Fibroblast of lung (primary cell): ENCODE results near the gene SGSH. TPM values are rescaled to one million over a fixed set of nuclear protein-coding genes. Genes with fewer than 3 reads are reported as not detected.
A peak's percentile ranks its signal among the peaks of the same experiment; 100 is the strongest.

Experiments used
- DNase-seq, 2 donors: peaks; one replicate each; pipeline versions ENCODE4 v3.0.0 to v3.0.0-alpha.2; 2010; ENCODE audit warnings: low read depth in 2 of 2
- H2AFZ ChIP-seq: 2 replicates; pipeline ENCODE4 v1.5.1; 2012; ENCODE audit warnings: low read length, control low read depth, inconsistent platforms
- H3K27ac ChIP-seq: 2 replicates; pipeline ENCODE4 v1.5.1; 2011; ENCODE audit warnings: low read length, control low read depth; ENCODE audit not compliant: insufficient read depth
- H3K27me3 ChIP-seq: 2 replicates; pipeline ENCODE4 v1.5.1; 2011; ENCODE audit warnings: mild to moderate bottlenecking, low read length; ENCODE audit not compliant: control insufficient read depth, insufficient read depth
- H3K36me3 ChIP-seq: 2 replicates; pipeline ENCODE4 v1.5.1; 2011; ENCODE audit warnings: low read length; ENCODE audit not compliant: control insufficient read depth, insufficient read depth
- H3K4me1 ChIP-seq: 2 replicates; pipeline ENCODE4 v1.5.1; 2011; ENCODE audit warnings: low read length; ENCODE audit not compliant: control insufficient read depth, insufficient read depth; ENCODE audit errors: extremely low read depth
- H3K4me2 ChIP-seq: 2 replicates; pipeline ENCODE4 v1.5.1; 2011; ENCODE audit warnings: low read length, control low read depth; ENCODE audit not compliant: insufficient read depth; ENCODE audit errors: extremely low read depth
- H3K4me3 ChIP-seq, 4 experiments: fragments of 200-600 bp in 1 of 4; sonication (generic) in 1 of 4; replicated peaks in 1 of 4; 2 replicates each; pipeline ENCODE4 v1.5.1; 2011 to 2016; ENCODE audit warnings: low read length in 4 of 4, low read depth in 3 of 4, mild to moderate bottlenecking in 3 of 4, control low read depth in 2 of 4, inconsistent platforms in 1 of 4, mixed read lengths in 1 of 4; ENCODE audit not compliant: insufficient read depth in 1 of 4; ENCODE audit errors: control extremely low read depth in 1 of 4
- H3K79me2 ChIP-seq: 2 replicates; pipeline ENCODE4 v1.5.1; 2012; ENCODE audit warnings: mild to moderate bottlenecking, low read length, inconsistent platforms; ENCODE audit not compliant: control insufficient read depth, insufficient read depth
- H3K9ac ChIP-seq: 2 replicates; pipeline ENCODE4 v1.5.1; 2011; ENCODE audit warnings: mild to moderate bottlenecking, low read length, control low read depth; ENCODE audit not compliant: insufficient read depth
- H3K9me3 ChIP-seq: 2 replicates; pipeline ENCODE4 v1.5.1; 2012; ENCODE audit warnings: low read depth, low read length; ENCODE audit not compliant: control insufficient read depth, insufficient read depth
- H4K20me1 ChIP-seq: 2 replicates; pipeline ENCODE4 v1.5.1; 2011; ENCODE audit warnings: low read length; ENCODE audit not compliant: control insufficient read depth, insufficient read depth; ENCODE audit errors: extremely low read depth
- EZH2 ChIP-seq: IDR thresholded peaks from 2 replicates; pipeline ENCODE4 v1.5.1; 2012; ENCODE audit warnings: low read length, control low read depth, mild to moderate bottlenecking; ENCODE audit errors: missing control alignments
- polyA plus RNA-seq, 2 donors: library from polyadenylated mRNA; depleted of rRNA in 1 of 2; stranded (reverse) in 1 of 2; unstranded in 1 of 2; fragments of >200 nt; gene quantifications; 2 replicates each; pipeline ENCODE4 v1.2.1, GENCODE V29; 2011 to 2012; ENCODE audit warnings: missing spikeins in 1 of 2
- total RNA-seq: library from RNA; depleted of rRNA; stranded (reverse); fragments of >200 nt; gene quantifications from 2 replicates; pipeline ENCODE4 v1.2.1, GENCODE V29; 2014
- TF ChIP-seq, protein P1 (sequence below), 2 donors: IDR thresholded peaks in 1 of 2; conservative IDR thresholded peaks in 1 of 2; 1 replicate in 1 of 2; 2 replicates in 1 of 2; pipeline ENCODE4 v1.5.1; 2011 to 2012; ENCODE audit warnings: low read length in 2 of 2, control low read depth in 1 of 2, inconsistent platforms in 1 of 2, low read depth in 1 of 2, mild to moderate bottlenecking in 1 of 2

Gene SGSH
- total and polyA plus RNA-seq, 2 donors (not counting 1 experiment from before 2014, with no cell fraction given), result 26.9 to 57.2 TPM

- H3K27ac ChIP-seq, result peak overlapping the region; percentile 83
- peaks cover 2% of the 10 kb centered on the region for H3K36me3 ChIP-seq
- DNase-seq, result no peak
- peaks cover 17% of the 10 kb centered on the region for H3K4me1 ChIP-seq
- no peak for TF ChIP-seq EZH2
- TF ChIP-seq, protein P1, sequence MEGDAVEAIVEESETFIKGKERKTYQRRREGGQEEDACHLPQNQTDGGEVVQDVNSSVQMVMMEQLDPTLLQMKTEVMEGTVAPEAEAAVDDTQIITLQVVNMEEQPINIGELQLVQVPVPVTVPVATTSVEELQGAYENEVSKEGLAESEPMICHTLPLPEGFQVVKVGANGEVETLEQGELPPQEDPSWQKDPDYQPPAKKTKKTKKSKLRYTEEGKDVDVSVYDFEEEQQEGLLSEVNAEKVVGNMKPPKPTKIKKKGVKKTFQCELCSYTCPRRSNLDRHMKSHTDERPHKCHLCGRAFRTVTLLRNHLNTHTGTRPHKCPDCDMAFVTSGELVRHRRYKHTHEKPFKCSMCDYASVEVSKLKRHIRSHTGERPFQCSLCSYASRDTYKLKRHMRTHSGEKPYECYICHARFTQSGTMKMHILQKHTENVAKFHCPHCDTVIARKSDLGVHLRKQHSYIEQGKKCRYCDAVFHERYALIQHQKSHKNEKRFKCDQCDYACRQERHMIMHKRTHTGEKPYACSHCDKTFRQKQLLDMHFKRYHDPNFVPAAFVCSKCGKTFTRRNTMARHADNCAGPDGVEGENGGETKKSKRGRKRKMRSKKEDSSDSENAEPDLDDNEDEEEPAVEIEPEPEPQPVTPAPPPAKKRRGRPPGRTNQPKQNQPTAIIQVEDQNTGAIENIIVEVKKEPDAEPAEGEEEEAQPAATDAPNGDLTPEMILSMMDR (conservative IDR thresholded peaks at IDR 0.05 in 1 of 2, IDR thresholded peaks at IDR 0.05 in 1 of 2; ENCODE audit: low read depth in 1 of 2, low read length in 2 of 2), result no peak
- H3K79me2 ChIP-seq, result peaks cover 40% of the 10 kb centered on the region
- H3K4me3 ChIP-seq, result peak overlapping the region; percentile 11 to 97 (median 88)
- no peaks in the 10 kb centered on the region for H3K27me3 ChIP-seq
- no peaks in the 10 kb centered on the region for H3K9me3 ChIP-seq
- H3K4me2 ChIP-seq, result peak overlapping the region; percentile 83
- no peak overlapping the region for H3K9ac ChIP-seq
- no peak overlapping the region for H2AFZ ChIP-seq
- no peaks in the 10 kb centered on the region for H4K20me1 ChIP-seq
Measured at GRCh38 chr17:80262291-80262690, 42.2 kb upstream of the SGSH start.

- Histone ChIP-seq H3K36me3 (peaks cover 2% of the 10 kb centered on the region), H3K79me2 (peaks cover 40% of the 10 kb centered on the region), H3K9ac (no peak overlapping the region), H3K27me3 (no peaks in the 10 kb centered on the region), H3K9me3 (no peaks in the 10 kb centered on the region), H4K20me1 (no peaks in the 10 kb centered on the region), H3K4me2 (peak overlapping the region; percentile 83), H3K4me1 (peaks cover 17% of the 10 kb centered on the region), H3K4me3 (peak overlapping the region; percentile 70 to 97 (median 88)), H3K27ac (peak overlapping the region; percentile 83), H2AFZ (no peak overlapping the region)
- TF ChIP-seq, protein P1 (conservative IDR thresholded peaks at IDR 0.05 in 1 of 2, IDR thresholded peaks at IDR 0.05 in 1 of 2; ENCODE audit: low read depth in 1 of 2, low read length in 2 of 2), result no peak
- TF ChIP-seq EZH2, result no peak
- DNase-seq, result no peak
Measured at GRCh38 chr17:80261895-80262279, 41.8 kb upstream of the SGSH start.

DNA sequence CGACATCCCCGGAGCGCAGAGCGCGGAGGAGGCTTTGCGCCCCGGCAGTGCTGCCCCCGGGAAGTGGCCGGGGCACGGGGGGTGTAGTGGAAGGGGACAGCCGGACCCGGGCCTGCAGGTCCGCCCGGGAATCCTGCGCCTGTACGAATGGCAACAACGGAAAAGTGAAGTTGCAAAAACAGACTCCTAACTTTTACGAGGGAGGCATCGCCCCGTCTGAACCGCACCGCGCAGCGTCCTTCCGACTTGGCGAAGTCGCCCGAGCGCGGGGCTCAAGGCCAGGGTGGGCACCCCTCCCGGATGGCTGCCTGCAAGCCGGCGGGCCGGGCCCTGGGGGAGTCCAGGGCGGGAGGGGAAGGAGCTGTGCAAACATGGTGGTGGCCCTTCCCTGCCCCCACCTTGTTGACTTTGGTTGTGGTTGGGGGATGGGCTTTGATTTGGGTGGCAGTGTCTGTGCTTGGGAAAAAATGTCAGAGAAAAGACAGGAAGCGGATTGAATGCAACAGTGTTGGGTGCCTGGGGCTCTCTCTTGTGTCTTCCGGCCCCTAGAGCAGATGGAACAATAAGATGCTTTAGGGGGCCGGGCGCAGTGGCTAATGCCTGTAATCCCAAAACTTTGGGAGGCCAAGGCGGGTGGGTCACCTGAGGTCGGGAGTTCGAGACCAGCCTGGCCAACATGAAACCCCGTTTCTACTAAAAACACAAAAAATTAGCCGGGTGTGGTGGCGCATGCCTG lies 41.2 kb upstream of the SGSH start:
- H3K79me2 ChIP-seq, result peaks cover 40% of the 10 kb centered on the region
- peak overlapping the region; percentile 83 for H3K27ac ChIP-seq

More for the DNA sequence above, 41.2 kb upstream of the SGSH start:
- Histone ChIP-seq H3K9ac (peak overlapping the region; percentile 83), H3K36me3 (peaks cover 2% of the 10 kb centered on the region), H3K9me3 (no peaks in the 10 kb centered on the region), H2AFZ (no peak overlapping the region), H3K4me2 (peak overlapping the region; percentile 83), H3K27me3 (no peaks in the 10 kb centered on the region), H3K4me1 (peaks cover 17% of the 10 kb centered on the region), H3K4me3 (peak overlapping the region; percentile 70 to 97 (median 88)), H4K20me1 (no peaks in the 10 kb centered on the region)
- TF ChIP-seq, protein P1 (conservative IDR thresholded peaks at IDR 0.05 in 1 of 2, IDR thresholded peaks at IDR 0.05 in 1 of 2; ENCODE audit: low read depth in 1 of 2, low read length in 2 of 2), result no peak
- TF ChIP-seq EZH2, result no peak
- DNase-seq, result peak; percentile 29 to 57
